Measurements from ENCODE around the gene IQGAP1. TPM values are rescaled to one million over a fixed set of nuclear protein-coding genes. Genes with fewer than 3 reads are reported as not detected.

IQGAP1 gene
- total and polyA plus RNA-seq, 2 of the 13 experiments (the other 11 are each of a cell fraction or from before 2014, with no cell fraction given) = 29.5 to 37.9 TPM

- TF ChIP-seq ZNF33B (CRISPR knock-in tag; IDR thresholded peaks at IDR 0.05) (no peak), USF2 (IDR thresholded peaks at IDR 0.05; ENCODE audit: low read depth, low read length) (no peak), USF2 (CRISPR knock-in tag; IDR thresholded peaks at IDR 0.05; ENCODE audit: borderline replicate concordance) (no peak), TCF7 (IDR thresholded peaks at IDR 0.05; ENCODE audit: low read depth) (no peak), JUND (CRISPR knock-in tag; IDR thresholded peaks at IDR 0.05) (peak; percentile 31; the same call in 1 of the 2 replicates), ZNF782 (CRISPR knock-in tag; IDR thresholded peaks at IDR 0.05; ENCODE audit: borderline replicate concordance) (no peak), JUN (CRISPR knock-in tag; IDR thresholded peaks at IDR 0.05) (no peak), ZNF687 (CRISPR knock-in tag; IDR thresholded peaks at IDR 0.05) (no peak), ZMYM4 (CRISPR knock-in tag; IDR thresholded peaks at IDR 0.05) (0 out of 2 replicates have a peak, but pooled peaks have one; percentile 21), MYC (CRISPR knock-in tag; IDR thresholded peaks at IDR 0.05; ENCODE audit: borderline replicate concordance) (no peak), ZNF749 (CRISPR knock-in tag; IDR thresholded peaks at IDR 0.05; ENCODE audit: borderline replicate concordance) (no peak), ZNF777 (CRISPR knock-in tag; IDR thresholded peaks at IDR 0.05) (no peak), NFYC (CRISPR knock-in tag; IDR thresholded peaks at IDR 0.05) (no peak), POLR2A (IDR thresholded peaks at IDR 0.05; ENCODE audit: insufficient read depth in 1 of 2, low read depth in 2 of 2, low read length in 2 of 2) (no peak), HMG20A (CRISPR knock-in tag; IDR thresholded peaks at IDR 0.05; ENCODE audit: borderline replicate concordance) (peak; percentile 51; the same call in 1 of the 2 replicates), DDIT3 (CRISPR knock-in tag; IDR thresholded peaks at IDR 0.05) (no peak), HES4 (CRISPR knock-in tag; IDR thresholded peaks at IDR 0.05; ENCODE audit: borderline replicate concordance) (no peak), ELF3 (CRISPR knock-in tag; IDR thresholded peaks at IDR 0.05) (peak; percentile 70), MAFK (conservative IDR thresholded peaks at IDR 0.05 in 1 of 2, IDR thresholded peaks at IDR 0.05 in 1 of 2; ENCODE audit: low read length in 2 of 2) (peak in 1 of 2 experiments; percentile 23; a peak in 1 of 4 replicates), HDAC2 (CRISPR knock-in tag; IDR thresholded peaks at IDR 0.05) (0 out of 2 replicates have a peak, but pooled peaks have one; percentile 25), ESRRA (CRISPR knock-in tag; IDR thresholded peaks at IDR 0.05; ENCODE audit: low read depth) (no peak), REL (CRISPR knock-in tag; conservative IDR thresholded peaks at IDR 0.05) (no peak), U2AF1 (optimal IDR thresholded peaks at IDR 0.05; ENCODE audit: low read depth, low read length) (no peak), DR1 (CRISPR knock-in tag; IDR thresholded peaks at IDR 0.05) (no peak)
- TF ChIP-seq, protein P1, sequence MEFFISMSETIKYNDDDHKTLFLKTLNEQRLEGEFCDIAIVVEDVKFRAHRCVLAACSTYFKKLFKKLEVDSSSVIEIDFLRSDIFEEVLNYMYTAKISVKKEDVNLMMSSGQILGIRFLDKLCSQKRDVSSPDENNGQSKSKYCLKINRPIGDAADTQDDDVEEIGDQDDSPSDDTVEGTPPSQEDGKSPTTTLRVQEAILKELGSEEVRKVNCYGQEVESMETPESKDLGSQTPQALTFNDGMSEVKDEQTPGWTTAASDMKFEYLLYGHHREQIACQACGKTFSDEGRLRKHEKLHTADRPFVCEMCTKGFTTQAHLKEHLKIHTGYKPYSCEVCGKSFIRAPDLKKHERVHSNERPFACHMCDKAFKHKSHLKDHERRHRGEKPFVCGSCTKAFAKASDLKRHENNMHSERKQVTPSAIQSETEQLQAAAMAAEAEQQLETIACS (CRISPR knock-in tag; IDR thresholded peaks at IDR 0.05) = no peak
Observed at GRCh38 chr15:90400759-90401314, 12.8 kb downstream of the IQGAP1 start (continued).

Measured in HepG2 (cell line).